8988T (cell line): Measurements from ENCODE around the gene HMSD.

Source experiments
- DNase-seq: peaks from one replicate; pipeline ENCODE4 v3.0.0; 2011

The HMSD gene

DNA sequence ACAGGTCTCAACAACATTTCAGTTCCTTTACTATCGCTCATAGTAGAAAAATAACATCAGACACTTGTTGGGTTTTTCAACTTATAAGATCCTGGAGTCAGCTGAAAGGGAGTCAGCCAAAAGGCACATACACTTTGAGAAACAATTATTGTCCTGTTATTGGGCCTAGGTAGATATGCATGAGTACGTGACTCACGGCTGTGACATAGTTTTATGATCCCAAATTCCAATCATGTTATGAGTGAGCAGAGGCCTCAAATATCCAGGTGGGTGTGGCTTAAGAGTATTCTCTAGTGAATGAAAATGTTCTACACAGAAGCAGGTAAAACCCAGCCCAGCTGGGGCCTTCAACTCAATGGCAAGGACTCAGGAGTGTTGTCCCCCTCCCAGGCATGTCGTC lies 47.9 kb downstream of the HMSD start:
- no peak for DNase-seq

DNA sequence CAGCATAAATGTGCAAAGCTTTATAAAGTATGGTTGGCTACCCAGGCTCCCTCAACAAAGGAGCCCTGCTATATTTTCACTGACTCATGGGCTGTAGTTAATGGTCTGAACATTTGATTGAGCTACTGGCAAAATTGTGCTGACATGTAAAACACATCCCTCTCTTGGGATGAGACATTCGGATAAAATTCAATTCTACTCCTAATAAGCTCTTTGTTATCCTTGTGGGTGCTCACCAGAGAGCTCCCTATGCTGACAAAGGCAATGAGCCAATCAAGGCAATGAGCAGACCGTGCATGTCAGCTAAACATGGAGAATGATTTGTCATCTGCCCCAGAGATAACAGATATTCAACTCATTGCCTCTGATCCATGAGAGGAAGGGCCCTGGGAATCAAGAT lies 48.5 kb downstream of the HMSD start:
- DNase-seq: no peak

DNA sequence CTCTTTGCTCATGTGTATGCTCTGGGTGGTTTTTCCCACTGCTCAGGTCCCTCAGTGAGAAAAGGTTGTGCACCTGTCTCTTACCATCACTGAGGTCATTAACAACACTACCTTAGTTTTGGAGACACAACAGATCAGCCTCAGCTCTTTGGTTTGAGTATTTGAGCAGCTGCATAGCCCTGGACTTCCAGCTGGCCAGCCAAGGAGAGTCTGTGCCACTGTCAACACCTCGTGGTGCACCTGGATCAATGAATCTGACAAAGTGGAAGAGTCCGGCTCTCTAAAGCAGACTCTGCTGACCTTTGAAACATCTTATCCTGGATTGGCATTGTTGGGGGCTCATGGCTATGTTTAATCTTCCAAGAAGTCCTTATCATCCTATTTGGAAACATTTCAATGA lies 50.8 kb downstream of the HMSD start:
- DNase-seq: no peak

DNA sequence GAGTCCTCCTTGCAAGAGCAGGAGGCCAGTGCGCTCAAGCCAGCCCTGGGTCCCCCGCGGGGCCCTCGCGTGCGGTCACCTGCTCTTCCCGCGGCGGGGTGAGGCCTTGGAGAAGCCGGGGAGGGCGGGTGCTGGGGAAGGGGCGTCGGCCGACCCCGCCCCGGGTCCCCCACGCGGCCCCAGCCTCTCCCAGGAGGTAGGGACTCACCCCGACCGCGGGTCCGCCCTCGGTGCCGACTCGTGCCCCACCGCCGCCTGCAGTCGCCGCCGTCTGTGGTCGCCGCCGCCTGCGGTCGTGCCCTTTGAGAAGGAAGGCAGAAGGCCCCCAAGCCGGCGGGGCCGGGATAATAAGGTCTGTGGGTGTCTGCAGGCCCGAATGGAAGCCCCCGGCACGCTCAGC lies 53.5 kb downstream of the HMSD start:
- no peak for DNase-seq

DNA sequence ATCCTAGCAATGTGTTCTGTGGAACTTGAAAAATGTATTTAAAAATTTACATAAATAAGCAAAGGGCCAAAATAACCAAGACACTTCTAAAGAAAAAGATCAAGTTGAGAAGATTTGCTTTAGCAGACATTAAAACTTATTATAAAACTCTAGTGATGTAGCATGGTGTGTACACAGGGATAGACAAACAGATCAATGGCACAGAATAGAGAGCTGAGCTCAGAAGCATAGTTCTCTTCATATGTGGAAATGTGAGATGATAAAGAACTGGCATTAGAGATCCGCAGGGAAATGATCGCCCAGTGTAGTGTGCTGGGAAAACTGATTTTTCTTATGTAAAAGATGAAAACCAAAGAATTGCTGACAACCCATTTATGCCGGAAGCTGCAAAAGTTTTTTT lies 60.2 kb downstream of the HMSD start:
- no peak for DNase-seq
